Measurements from ENCODE around the gene MYL3.

DNA sequence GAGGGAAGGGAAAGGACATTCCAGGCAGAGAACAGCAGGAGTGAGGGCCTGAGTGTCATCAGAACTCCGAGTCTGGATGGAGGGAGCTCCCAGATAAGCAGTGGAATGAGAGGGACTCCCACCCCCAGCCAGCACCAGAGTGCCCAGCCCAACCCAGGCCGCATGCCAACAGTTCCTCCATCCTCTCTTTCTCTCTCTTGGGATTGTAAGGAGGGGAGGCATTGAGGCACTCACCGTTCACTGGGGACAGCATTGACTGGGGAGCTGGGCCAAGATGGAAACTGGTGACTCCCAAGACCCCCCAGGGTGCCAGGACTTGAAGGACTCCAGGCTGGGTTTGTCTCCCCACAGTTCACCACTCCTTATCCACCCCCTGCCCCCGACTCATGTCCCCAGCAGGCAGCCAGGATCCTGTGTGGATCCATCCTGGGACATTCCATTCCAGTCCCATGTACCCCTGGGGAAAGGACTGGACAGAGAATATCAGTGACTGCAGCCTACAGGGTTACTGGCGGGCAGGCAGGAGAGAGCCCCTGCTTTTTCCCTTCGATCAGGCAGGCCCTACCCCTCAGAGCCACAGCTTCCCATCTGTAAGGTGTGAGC is 30.0 kb upstream of the MYL3 start:
- TF ChIP-seq YY1 (IDR thresholded peaks at IDR 0.05; ENCODE audit: insufficient read depth, insufficient read length) (no peak), SUZ12 (IDR thresholded peaks at IDR 0.05; ENCODE audit: extremely low read depth, insufficient read depth, insufficient read length) (no peak)
